K562 (cell line): Measurements from ENCODE around the gene TMEM217. TPM values are rescaled to one million over a fixed set of nuclear protein-coding genes. Genes with fewer than 3 reads are reported as not detected.
A peak's percentile ranks its signal among the peaks of the same experiment; 100 is the strongest.

Experiments used
- ARNT ChIP-seq, 2 experiments: fragments of 450-650 bp; IDR thresholded peaks; 2 replicates each; pipeline ENCODE4 v1.6.1; 2016; ENCODE audit warnings: mild to moderate bottlenecking in 1 of 2
- BHLHE40 ChIP-seq: IDR thresholded peaks from 2 replicates; pipeline ENCODE4 v1.6.1; 2011; ENCODE audit warnings: low read length, improper control_type of control experiment
- CBFB ChIP-seq: sonication (generic); formaldehyde crosslinking; IDR thresholded peaks from 2 replicates; pipeline ENCODE4 v1.4.0; 2020; ENCODE audit warnings: mild to moderate bottlenecking, missing genetic modification reagents
- HDGF ChIP-seq: fragments of 450-650 bp; IDR thresholded peaks from 2 replicates; pipeline ENCODE4 v1.6.1; 2016
- HNRNPLL ChIP-seq: fragments of 200-400 bp; formaldehyde crosslinking; IDR thresholded peaks from 2 replicates; pipeline ENCODE4 v1.6.1; 2017; ENCODE audit warnings: low read length, low read depth, mild to moderate bottlenecking; ENCODE audit not compliant: poor library complexity, severe bottlenecking
- HSF4 ChIP-seq: fragments of 250-450 bp; sonication (Bioruptor Pico); IDR thresholded peaks from 2 replicates; pipeline ENCODE4 v2.1.2; 2022; ENCODE audit warnings: mild to moderate bottlenecking, moderate library complexity, borderline replicate concordance
- IFI16 ChIP-seq: fragments of 250-450 bp; sonication (Bioruptor Pico); IDR thresholded peaks from 2 replicates; pipeline ENCODE4 v2.1.2; 2022; ENCODE audit warnings: mild to moderate bottlenecking, inconsistent platforms
- KDM5B ChIP-seq: fragments of 200-600 bp; sonication (generic); IDR thresholded peaks from 2 replicates; pipeline ENCODE4 v1.6.1; 2012; ENCODE audit warnings: low read depth, mild to moderate bottlenecking, moderate library complexity, low read length, control low read depth, inconsistent platforms; ENCODE audit not compliant: insufficient replicate concordance
- MAFK ChIP-seq: IDR thresholded peaks from 2 replicates; pipeline ENCODE4 v1.6.1; 2011; ENCODE audit warnings: low read length, improper control_type of control experiment
- MECOM ChIP-seq: fragments of 250-450 bp; sonication (Bioruptor Pico); IDR thresholded peaks from 2 replicates; pipeline ENCODE4 v1.8.0; 2022; ENCODE audit warnings: inconsistent platforms
- MEF2A ChIP-seq: IDR thresholded peaks from 2 replicates; pipeline ENCODE4 v1.6.1; 2011; ENCODE audit warnings: low read depth, mild to moderate bottlenecking, low read length, moderate library complexity; ENCODE audit not compliant: control insufficient read depth
- SRSF9 ChIP-seq: fragments of 200-400 bp; formaldehyde crosslinking; IDR thresholded peaks from 2 replicates; pipeline ENCODE4 v1.6.1; 2017; ENCODE audit warnings: low read depth, low read length, borderline replicate concordance
- SUPT5H ChIP-seq: fragments of 450-650 bp; IDR thresholded peaks from 2 replicates; pipeline ENCODE4 v1.6.1; 2016
- ZNF3 ChIP-seq: fragments of 250-450 bp; sonication (Bioruptor Pico); IDR thresholded peaks from 2 replicates; pipeline ENCODE4 v1.5.0; 2021; ENCODE audit warnings: mild to moderate bottlenecking, moderate library complexity
- ZNF445 ChIP-seq: fragments of 250-450 bp; sonication (Bioruptor Pico); IDR thresholded peaks from 2 replicates; pipeline ENCODE4 v1.4.0; 2020; ENCODE audit warnings: low read depth, mild to moderate bottlenecking, moderate library complexity
- ZNF707 ChIP-seq: fragments of 250-450 bp; sonication (Bioruptor Pico); conservative IDR thresholded peaks from 2 replicates; pipeline ENCODE4 v1.8.0; 2022; ENCODE audit warnings: inconsistent platforms, mild to moderate bottlenecking, moderate library complexity
- ZNF76 ChIP-seq: fragments of 250-450 bp; sonication (Bioruptor Pico); IDR thresholded peaks from 2 replicates; pipeline ENCODE4 v1.4.0; 2020; ENCODE audit warnings: mild to moderate bottlenecking, moderate library complexity, borderline replicate concordance
- polyA plus RNA-seq, 8 experiments: library from polyadenylated mRNA; depleted of rRNA in 4 of 8; stranded (reverse) in 5 of 8; unstranded in 3 of 8; fragments of >200 nt; fragmentation: Nextera tagmentation in 2 of 8; fragmentation: Illumina TruSeq in 1 of 8; extraction: Ambion mirVana in 2 of 8; extraction: Trizol in 1 of 8; gene quantifications; 2 replicates each; pipeline versions ENCODE4 v1.2.1 to v1.2.3, GENCODE V29; 2011 to 2014; ENCODE audit warnings: inconsistent platforms in 1 of 8, missing spikeins in 1 of 8
- total RNA-seq, 7 experiments: library from RNA; depleted of rRNA in 6 of 7; stranded (reverse); fragments of >200 nt in 6 of 7; fragmentation: Illumina TruSeq in 2 of 7; extraction: Trizol in 2 of 7; gene quantifications; 2 replicates each; pipeline versions ENCODE4 v1.2.1 to v1.2.3, GENCODE V29; 2011 to 2021; ENCODE audit warnings: low replicate concordance in 1 of 7
- TF ChIP-seq, protein P1 (sequence below), 2 experiments: fragments of 200-800 bp in 1 of 2; sonication (Bioruptor generic) in 1 of 2; sonication (generic) in 1 of 2; formaldehyde crosslinking in 1 of 2; IDR thresholded peaks in 1 of 2; conservative IDR thresholded peaks in 1 of 2; 2 replicates each; pipeline versions ENCODE4 v1.5.0 to v1.6.1; 2016 to 2020; ENCODE audit warnings: missing compliant biosample characterization in 1 of 2, missing genetic modification characterization in 1 of 2, missing genetic modification reagents in 1 of 2
- TF ChIP-seq, protein P2 (sequence below): fragments of 250-450 bp; sonication (Bioruptor Pico); IDR thresholded peaks from 2 replicates; pipeline ENCODE4 v1.9.0; 2021; ENCODE audit warnings: mild to moderate bottlenecking, inconsistent platforms
- TF ChIP-seq, protein P3 (sequence below): fragments of 450-650 bp; IDR thresholded peaks from 2 replicates; pipeline ENCODE4 v1.6.1; 2017; ENCODE audit warnings: antibody characterized with exemption, mild to moderate bottlenecking

The TMEM217 gene
- total and polyA plus RNA-seq, 9 of the 15 experiments (the other 6 are each of a cell fraction or from before 2014, with no cell fraction given): 1.3 to 8.0 (median 1.9) TPM

DNA sequence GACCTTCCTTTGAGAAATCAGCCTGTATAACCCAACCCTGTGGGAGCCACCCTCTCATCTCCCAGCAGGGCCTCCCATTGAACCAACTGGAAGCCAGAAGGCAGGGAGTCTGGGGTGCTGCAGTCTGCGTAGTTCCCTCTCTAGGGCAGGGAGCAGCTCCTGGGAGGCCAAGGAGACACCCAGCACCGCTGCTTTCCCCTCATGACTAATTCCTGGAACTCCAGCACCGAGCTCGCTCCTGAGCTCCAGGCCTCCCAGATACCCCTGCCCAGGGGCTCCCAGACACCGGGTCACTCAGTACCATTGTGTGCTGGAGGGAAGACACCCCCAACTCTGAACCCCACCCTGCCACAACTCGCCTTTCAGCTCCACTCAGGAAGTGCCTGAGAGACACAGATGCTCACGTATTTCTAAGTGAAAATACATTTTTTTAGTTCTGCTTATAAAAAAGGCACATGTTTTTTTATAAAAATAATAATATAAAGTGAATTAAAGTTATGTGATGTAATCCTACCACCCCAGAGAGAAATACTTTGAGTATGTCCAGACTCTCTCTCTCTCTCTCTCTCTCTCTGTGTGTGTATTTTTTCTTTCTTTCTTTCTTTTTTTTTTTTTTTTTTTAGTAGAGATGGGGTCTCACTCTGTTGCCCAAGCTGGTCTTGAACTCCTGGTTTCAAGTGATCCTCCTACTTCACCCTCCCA lies 70.5 kb downstream of the TMEM217 start (continued):
- TF ChIP-seq HSF4 (CRISPR knock-in tag): peak; percentile 84
- TF ChIP-seq ARNT (IDR thresholded peaks at IDR 0.05): no peak
- no peak for TF ChIP-seq SUPT5H
- peak; percentile 33; the same call in 1 of the 2 replicates for TF ChIP-seq ZNF76 (CRISPR knock-in tag)
- TF ChIP-seq, protein P1, sequence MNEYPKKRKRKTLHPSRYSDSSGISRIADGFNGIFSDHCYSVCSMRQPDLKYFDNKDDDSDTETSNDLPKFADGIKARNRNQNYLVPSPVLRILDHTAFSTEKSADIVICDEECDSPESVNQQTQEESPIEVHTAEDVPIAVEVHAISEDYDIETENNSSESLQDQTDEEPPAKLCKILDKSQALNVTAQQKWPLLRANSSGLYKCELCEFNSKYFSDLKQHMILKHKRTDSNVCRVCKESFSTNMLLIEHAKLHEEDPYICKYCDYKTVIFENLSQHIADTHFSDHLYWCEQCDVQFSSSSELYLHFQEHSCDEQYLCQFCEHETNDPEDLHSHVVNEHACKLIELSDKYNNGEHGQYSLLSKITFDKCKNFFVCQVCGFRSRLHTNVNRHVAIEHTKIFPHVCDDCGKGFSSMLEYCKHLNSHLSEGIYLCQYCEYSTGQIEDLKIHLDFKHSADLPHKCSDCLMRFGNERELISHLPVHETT (CRISPR knock-in tag; conservative IDR thresholded peaks at IDR 0.05 in 1 of 2, IDR thresholded peaks at IDR 0.05 in 1 of 2): peak in 1 of 2 experiments; percentile 80; a peak in 2 of 4 replicates
- no peak for TF ChIP-seq SRSF9
- TF ChIP-seq ZNF707 (CRISPR knock-in tag): 0 out of 2 replicates have a peak, but pooled peaks have one; percentile 3
- TF ChIP-seq HNRNPLL: no peak
- TF ChIP-seq CBFB (CRISPR knock-in tag): no peak
- no peak for TF ChIP-seq IFI16 (CRISPR knock-in tag)
- 0 out of 2 replicates have a peak, but pooled peaks have one; percentile 25 for TF ChIP-seq ZNF445 (CRISPR knock-in tag)
- TF ChIP-seq, protein P2, sequence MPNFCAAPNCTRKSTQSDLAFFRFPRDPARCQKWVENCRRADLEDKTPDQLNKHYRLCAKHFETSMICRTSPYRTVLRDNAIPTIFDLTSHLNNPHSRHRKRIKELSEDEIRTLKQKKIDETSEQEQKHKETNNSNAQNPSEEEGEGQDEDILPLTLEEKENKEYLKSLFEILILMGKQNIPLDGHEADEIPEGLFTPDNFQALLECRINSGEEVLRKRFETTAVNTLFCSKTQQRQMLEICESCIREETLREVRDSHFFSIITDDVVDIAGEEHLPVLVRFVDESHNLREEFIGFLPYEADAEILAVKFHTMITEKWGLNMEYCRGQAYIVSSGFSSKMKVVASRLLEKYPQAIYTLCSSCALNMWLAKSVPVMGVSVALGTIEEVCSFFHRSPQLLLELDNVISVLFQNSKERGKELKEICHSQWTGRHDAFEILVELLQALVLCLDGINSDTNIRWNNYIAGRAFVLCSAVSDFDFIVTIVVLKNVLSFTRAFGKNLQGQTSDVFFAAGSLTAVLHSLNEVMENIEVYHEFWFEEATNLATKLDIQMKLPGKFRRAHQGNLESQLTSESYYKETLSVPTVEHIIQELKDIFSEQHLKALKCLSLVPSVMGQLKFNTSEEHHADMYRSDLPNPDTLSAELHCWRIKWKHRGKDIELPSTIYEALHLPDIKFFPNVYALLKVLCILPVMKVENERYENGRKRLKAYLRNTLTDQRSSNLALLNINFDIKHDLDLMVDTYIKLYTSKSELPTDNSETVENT (CRISPR knock-in tag): peak; percentile 67; the same call in 1 of the 2 replicates
- TF ChIP-seq KDM5B: peak; percentile 22
- TF ChIP-seq MAFK: no peak
- no peak for TF ChIP-seq HDGF
- TF ChIP-seq ZNF3: no peak
- TF ChIP-seq MEF2A: no peak
- TF ChIP-seq, protein P3, sequence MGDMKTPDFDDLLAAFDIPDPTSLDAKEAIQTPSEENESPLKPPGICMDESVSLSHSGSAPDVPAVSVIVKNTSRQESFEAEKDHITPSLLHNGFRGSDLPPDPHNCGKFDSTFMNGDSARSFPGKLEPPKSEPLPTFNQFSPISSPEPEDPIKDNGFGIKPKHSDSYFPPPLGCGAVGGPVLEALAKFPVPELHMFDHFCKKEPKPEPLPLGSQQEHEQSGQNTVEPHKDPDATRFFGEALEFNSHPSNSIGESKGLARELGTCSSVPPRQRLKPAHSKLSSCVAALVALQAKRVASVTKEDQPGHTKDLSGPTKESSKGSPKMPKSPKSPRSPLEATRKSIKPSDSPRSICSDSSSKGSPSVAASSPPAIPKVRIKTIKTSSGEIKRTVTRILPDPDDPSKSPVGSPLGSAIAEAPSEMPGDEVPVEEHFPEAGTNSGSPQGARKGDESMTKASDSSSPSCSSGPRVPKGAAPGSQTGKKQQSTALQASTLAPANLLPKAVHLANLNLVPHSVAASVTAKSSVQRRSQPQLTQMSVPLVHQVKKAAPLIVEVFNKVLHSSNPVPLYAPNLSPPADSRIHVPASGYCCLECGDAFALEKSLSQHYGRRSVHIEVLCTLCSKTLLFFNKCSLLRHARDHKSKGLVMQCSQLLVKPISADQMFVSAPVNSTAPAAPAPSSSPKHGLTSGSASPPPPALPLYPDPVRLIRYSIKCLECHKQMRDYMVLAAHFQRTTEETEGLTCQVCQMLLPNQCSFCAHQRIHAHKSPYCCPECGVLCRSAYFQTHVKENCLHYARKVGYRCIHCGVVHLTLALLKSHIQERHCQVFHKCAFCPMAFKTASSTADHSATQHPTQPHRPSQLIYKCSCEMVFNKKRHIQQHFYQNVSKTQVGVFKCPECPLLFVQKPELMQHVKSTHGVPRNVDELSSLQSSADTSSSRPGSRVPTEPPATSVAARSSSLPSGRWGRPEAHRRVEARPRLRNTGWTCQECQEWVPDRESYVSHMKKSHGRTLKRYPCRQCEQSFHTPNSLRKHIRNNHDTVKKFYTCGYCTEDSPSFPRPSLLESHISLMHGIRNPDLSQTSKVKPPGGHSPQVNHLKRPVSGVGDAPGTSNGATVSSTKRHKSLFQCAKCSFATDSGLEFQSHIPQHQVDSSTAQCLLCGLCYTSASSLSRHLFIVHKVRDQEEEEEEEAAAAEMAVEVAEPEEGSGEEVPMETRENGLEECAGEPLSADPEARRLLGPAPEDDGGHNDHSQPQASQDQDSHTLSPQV: peak; percentile 96
- peak; percentile 52; the same call in 1 of the 2 replicates for TF ChIP-seq MECOM (CRISPR knock-in tag)
- no peak for TF ChIP-seq BHLHE40
